GM18498 (cell line): ENCODE results near the gene TTLL11.
"Not testable (repeated sequence)": the region's sequence is repeated elsewhere in the genome, so short reads cannot be mapped to it uniquely, and the experiment has no call there.

Experiments used
- ATAC-seq: cut with Tn5 transposase; IDR thresholded peaks from one replicate; pipeline ENCODE4 v1.9.1; 2021; ENCODE audit warnings: mild to moderate bottlenecking, moderate library complexity; ENCODE audit not compliant: unreplicated experiment

Gene TTLL11

GRCh38 chr9:121807069-121807822 lies 285.9 kb downstream of the TTLL11 start:
- no peak for ATAC-seq

GRCh38 chr9:121802753-121803152 lies 290.4 kb downstream of the TTLL11 start:
- ATAC-seq: no peak

GRCh38 chr9:121801579-121801978 lies 291.5 kb downstream of the TTLL11 start:
- no peak for ATAC-seq

- ATAC-seq: no peak
Measured at GRCh38 chr9:121800376-121800775, 292.7 kb downstream of the TTLL11 start.

DNA sequence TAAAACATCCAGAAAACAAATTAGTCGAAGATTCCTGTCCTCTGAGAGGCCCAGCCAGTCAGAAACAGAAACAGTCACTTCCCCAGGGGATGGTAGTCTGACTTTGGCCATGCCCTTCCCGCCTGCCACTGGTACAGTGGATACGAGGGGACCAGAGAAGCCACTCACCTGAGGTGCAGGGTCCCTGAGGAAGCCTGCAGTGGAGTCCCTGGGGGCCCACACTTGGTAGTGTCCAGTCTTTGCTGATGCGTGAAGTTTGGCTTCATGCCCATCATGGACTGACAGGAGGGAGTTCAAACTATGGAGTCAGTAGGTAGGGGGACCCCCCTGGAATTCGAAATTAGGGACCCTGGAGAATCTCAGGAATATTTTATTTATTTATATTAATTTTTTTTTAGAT lies 294.2 kb downstream of the TTLL11 start:
- ATAC-seq: no peak

DNA sequence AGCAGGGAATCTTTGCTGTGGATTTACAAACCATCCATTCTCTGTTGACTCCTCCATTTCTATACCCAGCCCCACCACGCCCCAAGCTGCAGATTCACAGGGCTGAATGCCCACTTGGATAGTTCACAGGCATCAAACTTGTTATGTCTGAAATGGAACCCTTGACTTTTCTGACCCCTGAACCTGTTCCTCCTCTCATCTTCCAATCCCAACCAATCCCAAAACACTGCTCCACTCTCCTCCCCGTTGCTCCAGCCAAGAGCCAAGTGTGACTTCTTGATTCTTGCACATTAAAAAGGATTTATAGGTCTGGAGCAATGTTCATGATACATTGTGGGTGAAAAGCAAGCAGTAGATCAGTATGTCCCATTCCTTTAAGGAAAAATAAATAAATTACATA lies 296.0 kb downstream of the TTLL11 start:
- no peak for ATAC-seq

DNA sequence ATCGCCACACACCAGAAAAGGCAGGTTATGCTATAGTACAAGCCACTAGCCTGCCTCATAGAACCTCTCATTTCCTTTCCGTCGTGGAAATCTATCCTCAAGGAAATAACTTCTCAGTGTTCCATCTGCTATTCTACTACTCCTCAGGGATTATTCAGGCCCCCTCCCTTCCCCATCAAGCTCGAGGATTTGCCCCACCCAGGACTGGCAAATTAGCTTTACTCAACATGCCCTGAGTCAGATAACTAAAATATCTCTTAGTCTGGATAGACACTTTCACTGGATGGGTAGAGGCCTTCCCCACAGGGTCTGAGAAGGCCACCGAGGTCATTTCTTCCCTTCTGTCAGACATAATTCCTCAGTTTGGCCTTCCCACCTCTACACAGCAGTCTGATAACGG lies 298.8 kb downstream of the TTLL11 start:
- not testable (repeated sequence) for ATAC-seq

GRCh38 chr9:121792476-121792875 lies 300.6 kb downstream of the TTLL11 start:
- not testable (repeated sequence) for ATAC-seq

DNA sequence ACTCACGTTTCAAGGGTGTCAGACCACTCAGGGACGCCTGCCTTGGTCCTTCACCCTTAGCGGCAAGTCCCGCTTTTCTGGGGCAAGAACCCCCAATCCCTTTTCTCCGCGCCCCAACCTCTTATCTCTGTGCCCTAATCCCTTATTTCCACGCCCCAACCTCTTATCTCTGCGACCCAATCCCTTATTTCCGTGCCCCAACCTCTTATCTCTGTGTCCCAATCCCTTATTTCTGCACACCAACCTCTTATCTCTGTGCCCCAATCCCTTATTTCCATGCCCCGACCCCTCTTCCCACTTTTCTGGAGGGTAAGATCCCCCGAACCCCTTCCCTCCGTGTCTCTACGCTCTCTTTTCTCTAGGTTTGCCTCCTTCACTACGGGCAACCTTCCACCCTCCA lies 302.3 kb downstream of the TTLL11 start:
- no peak for ATAC-seq

DNA sequence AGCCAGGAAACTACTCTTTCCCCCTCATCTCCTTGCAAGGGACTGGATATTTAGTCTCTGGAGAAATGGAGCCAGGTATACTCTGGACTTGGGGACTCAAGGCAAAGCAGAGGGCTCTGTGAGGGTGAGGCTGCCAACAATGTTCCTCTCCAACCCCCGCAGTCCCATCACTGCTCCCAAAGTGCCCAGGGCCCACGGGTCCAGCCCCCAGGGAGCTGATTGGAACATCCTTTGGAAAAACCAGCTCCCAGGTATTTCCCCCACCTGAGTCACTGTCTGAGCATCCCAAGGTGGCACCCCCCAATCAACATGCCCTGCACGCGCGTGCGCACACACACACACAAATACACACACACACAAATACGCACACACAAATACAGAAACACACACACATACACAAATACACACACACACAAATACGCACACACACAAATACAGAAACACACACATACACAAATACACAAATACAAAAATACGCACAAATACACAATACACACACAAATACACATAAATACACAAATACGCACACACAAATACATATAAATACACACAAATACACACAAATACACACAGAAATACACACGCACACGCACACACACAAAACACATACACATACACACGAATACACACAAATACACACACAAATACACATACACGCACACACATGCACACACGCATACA lies 304.3 kb downstream of the TTLL11 start:
- no peak for ATAC-seq

- ATAC-seq: no peak
Measured at GRCh38 chr9:121786998-121787422, 306.1 kb downstream of the TTLL11 start.

DNA sequence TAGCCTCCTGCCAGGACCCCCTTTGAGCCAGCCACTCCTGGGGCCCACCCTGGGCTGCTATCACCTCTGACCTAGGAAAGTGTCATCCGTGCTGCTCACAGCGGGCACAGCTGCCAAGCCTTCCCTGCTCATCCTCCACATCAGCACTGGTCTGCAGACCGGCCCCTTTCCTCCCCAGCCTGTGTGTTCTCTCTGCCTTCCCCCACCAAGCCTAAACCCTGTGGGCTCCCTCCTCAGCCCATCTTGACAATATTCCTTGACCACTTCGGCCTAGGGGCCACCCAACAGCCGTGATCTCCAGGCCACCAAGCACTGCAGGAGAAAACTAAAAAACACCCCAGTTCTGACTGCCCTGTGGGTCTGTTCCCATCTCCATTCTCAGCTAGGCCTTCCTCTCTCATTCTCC lies 306.6 kb downstream of the TTLL11 start:
- ATAC-seq: no peak

- ATAC-seq: no peak
Measured at GRCh38 chr9:121785673-121786542, 307.2 kb downstream of the TTLL11 start.

- ATAC-seq: no peak
Measured at GRCh38 chr9:121784731-121785411, 308.2 kb downstream of the TTLL11 start.

GRCh38 chr9:121783521-121784507 lies 309.3 kb downstream of the TTLL11 start:
- ATAC-seq: no peak

DNA sequence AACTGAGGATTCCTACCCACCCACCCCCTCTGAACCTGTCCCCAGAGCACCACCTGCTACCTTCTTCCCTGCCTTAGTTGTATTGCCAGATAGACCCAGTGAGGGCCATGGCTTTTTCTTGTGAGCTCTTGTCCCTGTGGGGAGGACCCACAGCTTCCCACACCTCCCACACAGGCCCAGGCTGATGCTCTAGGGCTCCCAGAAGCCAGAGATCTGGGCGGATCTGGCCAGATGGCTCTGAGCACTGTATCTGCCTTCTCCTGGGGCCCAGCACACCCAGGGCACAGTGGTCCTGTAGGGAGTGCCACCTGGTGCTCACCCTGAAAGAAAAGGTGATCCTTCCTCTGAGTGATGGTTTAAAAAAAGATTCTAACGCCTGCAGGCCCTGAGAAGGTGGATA lies 310.0 kb downstream of the TTLL11 start:
- no peak for ATAC-seq

- no peak for ATAC-seq
Measured at GRCh38 chr9:121782514-121783110, 310.5 kb downstream of the TTLL11 start.

DNA sequence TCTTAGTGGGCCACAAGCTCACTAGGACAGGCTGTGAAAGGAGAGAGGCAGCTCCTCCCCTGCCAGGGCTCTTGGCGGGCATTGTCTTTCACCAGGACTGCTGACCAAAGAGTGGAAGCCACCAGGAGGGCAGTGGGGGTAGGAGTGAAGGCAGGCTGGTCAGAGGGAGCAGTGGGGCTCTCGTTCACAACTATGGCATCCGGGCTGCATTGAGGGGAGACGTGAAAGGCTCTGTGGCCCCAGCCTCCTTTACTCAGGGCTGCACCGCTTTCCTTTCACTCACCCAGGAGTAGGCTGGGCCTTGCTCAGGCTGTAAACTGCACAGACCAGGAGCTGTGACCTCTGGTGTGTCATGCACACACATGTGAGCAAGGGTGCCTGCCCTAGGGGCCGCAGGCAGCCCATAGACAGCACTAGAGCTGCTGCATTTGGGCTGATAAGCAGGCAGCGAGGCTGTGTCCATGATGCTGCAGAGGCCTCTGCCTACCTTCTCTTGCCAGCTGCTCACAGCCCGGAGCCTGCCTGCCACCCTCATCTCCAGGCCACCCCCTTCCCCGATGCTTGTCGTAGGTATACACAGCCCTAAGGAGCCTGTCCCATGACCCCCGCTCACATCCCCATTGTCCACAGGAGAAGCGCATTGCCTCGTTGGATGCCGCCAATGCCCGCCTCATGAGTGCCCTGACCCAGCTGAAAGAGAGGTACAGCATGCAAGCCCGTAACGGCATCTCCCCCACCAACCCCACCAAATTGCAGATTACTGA lies 311.2 kb downstream of the TTLL11 start:
- ATAC-seq: no peak

GRCh38 chr9:121781145-121781548 lies 312.0 kb downstream of the TTLL11 start:
- no peak for ATAC-seq
